Stimulated activated CD4-positive, alpha-beta T cell treated with anti-CD3 and anti-CD28 coated beads, Interleukin-12 subunit alpha, Interleukin-12 subunit beta, amount 100 ng/mL, for 4 hours (primary cell): ENCODE results near the gene C5AR1.
"Not testable (repeated sequence)": the region's sequence is repeated elsewhere in the genome, so short reads cannot be mapped to it uniquely, and the experiment has no call there.

Source experiments
- DNase-seq: peaks from one replicate; pipeline ENCODE4 v3.0.0-alpha.2; 2020

C5AR1 gene

DNA sequence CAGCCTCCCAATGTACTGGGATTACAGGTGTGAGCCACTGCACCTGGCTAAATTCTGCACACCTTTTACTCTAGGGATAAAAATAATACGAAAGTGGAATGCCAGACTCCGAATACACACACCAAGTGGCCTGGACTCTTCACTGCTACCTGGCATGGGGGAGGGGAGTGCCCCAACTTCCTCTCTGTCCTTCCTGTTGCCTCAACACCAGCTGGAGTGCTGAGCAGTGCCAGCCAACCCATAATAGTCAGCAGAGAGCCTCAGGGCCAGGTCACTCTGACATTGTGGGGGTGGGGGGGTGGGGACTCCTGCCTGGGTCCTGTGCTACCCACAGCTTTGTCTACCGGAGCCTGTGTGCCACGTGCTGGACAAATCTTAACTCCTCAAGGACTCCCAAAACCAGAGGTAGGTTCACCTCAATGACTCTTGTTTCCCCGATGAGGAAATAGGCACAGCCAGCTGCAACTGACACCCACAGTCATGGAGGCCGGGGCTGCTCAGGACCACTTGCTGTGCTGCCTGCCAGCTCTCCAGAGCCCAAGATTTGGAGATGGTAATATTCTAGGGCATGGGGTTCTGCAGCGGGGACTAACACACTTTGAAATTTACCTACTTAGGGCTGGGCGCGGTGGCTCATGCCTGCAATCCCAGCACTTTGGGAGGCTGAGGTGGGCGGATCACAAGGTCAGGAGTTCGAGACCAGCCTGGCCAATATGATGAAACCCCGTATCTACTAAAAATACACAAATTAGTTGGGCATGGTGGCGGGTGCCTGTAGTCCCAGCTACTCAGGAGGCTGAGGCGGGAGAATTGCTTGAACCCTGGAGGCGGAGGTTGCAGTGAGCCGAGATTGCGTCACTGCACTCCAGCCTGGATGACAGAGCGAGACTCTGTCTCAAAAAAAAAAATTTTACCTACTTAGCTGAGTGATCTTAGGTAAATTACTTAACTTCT lies 27.4 kb downstream of the C5AR1 start:
- not testable (repeated sequence) for DNase-seq

DNA sequence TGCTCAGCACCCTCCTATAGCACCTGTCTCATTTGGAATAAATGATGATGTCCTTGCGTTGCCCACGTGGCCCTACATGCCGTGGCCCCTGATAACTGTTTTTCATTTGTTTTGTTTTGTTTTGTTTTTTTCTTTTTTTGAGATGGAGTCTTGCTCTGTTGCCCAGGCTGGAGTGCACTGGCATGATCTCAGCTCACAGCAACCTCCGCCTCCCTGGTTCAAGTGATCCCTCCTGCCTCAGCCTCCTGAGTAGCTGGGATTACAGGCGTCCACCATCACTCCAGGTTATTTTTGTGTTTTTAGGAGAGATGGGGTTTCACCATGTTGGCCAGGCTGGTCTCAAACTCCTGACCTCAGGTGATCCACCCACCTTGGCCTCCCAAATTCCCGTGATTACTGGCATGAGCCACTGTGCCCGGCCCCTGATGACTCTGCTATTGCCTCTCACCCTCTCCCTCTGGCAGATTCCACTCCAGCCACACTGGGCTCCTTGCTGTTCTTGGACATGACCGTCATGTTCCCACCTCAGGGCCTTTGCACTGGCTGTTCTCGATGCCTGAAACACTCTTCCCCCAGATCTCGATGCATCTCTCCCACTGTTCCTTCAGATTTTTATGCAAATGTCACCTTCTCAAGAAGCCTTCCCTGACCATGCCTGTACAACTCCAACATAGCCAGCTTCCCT lies 29.7 kb downstream of the C5AR1 start:
- DNase-seq, result no peak

DNA sequence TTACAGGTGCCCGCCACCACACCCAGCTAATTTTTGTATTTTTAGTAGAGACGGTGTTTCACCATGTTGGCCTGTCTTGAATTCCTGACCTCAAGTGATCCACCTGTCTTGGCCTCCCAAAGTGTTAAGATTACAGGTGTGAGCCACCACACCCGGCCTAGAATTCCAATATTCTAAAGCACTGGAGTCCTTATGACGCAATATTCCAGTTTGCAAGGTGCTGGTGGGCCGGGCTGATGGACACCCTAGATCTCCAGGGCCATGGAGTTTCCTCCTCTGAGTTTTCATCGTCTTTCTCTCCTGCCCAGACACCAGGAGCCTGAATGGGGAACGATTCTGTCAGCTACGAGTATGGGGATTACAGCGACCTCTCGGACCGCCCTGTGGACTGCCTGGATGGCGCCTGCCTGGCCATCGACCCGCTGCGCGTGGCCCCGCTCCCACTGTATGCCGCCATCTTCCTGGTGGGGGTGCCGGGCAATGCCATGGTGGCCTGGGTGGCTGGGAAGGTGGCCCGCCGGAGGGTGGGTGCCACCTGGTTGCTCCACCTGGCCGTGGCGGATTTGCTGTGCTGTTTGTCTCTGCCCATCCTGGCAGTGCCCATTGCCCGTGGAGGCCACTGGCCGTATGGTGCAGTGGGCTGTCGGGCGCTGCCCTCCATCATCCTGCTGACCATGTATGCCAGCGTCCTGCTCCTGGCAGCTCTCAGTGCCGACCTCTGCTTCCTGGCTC lies 31.0 kb downstream of the C5AR1 start:
- DNase-seq, result no peak

DNA sequence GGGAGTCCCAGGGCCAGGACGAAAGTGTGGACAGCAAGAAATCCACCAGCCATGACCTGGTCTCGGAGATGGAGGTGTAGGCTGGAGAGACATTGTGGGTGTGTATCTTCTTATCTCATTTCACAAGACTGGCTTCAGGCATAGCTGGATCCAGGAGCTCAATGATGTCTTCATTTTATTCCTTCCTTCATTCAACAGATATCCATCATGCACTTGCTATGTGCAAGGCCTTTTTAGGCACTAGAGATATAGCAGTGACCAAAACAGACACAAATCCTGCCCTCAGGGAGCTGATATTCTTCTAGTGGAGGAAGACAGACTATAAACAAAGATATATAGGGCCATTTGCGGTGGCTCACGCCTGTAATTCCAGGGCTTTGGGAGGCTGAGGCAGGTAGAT lies 32.1 kb downstream of the C5AR1 start:
- no peak for DNase-seq

DNA sequence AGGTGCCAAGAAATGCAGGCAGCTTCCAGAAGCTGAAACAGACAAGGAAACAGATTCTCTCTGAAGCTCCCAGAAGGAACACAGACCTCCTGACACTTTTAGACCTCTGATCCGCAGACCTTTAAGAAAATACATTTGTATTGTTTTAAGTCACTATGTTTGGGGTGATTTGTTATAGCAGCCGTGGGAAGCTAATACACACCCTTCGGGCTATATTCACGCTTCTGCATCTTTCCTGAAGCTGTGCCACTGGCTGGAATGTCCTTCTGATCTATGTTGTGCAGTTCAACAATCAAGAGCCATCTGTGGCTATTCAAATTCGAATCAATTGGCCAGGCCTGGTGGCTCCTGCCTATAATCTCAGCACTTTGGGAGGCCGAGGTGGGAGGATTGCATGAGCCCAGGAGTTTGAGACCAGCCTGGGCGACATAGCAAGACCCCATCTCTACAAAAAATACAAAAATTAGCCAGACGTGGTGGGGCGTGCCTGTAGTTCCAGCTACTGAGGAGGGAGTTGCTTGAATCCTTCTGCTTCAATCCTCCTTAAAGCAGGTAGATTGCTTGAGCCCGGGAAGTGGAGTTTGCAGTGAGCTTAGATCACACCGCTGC lies 33.6 kb downstream of the C5AR1 start:
- no peak for DNase-seq

DNA sequence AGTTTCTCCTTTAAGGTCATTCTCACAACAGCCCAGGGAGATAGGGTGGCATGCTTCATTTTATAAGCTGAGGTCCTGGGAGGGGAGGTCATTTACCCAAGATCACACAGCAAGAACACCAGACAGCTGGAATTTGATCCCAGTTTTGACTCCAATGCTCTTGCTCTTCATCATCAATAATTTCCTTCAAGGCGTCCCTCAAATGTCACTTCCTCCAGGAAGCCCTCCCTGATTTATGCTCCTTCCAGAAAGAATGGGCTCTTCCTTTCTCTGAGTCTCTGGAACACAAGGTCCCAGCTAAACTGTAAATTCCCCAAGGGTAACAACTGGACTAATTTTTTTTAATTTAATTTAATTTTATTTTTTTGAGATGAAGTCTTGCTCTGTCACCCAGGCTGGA lies 34.8 kb downstream of the C5AR1 start:
- no peak for DNase-seq

DNA sequence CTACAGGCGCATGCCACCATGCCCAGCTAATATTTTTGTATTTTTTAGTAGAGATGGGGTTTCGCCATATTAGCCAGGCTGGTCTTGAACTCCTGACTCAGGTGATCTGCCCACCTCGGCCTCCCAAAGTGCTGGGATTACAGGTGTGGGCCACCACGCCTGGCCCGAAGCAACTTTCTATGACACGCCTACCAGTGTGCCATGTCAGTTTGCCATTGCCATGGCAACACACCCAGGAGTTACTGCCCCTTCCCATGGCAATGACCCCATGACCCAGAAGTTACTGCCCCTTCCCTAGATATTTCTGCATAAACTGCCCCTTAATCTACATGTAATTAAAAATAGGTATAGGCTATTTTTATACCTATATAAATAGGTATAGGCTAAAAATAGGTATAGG lies 36.4 kb downstream of the C5AR1 start:
- not testable (repeated sequence) for DNase-seq

DNA sequence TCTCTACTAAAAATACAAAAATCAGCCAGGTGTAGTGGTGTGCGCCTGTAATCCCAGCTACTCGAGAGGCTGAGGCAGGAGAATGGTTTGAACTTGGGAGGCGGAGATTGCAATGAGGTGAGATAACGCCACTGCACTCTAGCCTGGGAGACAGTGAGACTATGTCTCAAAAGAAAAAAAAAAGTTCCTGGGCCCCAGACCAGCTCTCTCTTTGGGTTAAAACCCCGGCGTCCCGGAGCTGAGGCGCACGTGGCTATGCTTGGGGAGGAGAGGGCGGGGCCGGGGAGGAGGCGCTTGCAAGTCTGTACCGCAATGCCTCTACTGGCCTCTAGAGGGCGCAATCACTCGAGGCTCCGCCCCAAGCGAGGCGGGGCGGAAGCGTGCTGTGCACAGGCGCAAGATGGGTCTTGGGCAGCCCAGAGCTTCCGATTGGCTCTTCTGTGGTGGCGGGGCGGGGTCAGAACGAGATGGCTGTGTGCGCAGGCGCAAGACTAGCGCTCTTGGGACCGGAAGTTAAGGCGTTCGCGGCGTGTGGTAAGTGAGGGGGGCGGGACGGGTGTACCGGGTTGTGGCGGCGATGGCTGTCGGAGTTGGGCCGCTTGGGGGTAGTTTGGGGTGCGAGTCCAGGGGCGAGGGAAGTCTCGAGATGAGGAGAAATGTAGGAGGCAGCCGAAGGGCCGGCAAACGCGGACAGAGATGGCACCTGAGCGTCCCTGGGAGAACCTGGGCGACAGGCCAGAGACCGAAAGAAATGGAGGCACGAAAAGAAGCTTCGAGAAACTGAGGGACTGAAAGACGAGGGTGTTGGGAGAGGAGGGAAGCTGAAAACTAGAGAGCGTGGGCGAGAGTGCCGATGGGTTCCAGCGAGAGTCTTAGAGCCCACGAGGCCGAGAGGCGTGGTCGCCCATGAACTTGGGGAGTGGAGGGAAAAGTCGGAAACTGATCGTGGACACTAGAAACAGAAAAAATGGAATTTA lies 39.4 kb downstream of the C5AR1 start, which contains the start of gene DHX34:
DHX34 (plus strand) TSS at position 497 of the 977 bp plus-strand sequence. CDS start 3,716 bp downstream, outside the sequence.
- peak; percentile 98 for DNase-seq

DNA sequence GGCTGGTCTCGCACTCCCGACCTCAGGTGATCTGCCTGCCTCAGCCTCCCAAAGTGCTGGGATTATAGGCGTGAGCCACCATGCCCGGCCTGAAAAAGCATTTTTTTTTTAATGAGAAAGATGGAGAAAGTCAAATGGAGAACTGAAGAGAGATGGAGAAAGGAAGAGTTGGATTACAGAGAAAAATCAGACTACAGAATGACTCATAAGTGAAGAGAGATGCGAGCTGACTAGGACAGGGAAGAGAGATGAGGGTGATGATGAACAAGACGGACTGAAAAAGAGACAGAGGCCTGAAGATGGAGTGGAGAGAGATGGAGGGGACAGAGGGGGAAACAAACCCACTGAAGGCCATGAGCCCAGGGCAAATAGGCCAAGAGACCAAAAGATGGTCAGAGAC lies 41.0 kb downstream of the C5AR1 start:
- DNase-seq, result no peak

DNA sequence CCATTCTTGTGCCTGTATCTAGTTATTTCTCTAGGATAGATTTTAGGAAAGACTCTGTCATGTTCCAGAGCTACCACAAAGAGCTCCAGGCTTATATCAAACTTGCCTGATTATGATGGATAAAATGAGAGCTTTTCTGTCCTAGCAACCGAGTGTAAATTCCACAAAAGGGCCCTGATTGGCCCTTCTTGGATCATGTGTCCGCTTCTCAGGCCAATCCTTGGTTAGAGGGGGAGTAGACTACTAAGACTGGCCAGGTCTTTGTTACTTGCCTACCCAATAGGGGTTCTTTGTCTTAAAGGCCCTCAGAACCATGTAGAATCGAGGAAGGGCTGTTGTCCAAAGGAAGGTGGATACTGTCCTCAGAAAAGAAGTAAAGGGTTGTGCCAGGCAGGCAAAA lies 41.9 kb downstream of the C5AR1 start:
- no peak for DNase-seq

DNA sequence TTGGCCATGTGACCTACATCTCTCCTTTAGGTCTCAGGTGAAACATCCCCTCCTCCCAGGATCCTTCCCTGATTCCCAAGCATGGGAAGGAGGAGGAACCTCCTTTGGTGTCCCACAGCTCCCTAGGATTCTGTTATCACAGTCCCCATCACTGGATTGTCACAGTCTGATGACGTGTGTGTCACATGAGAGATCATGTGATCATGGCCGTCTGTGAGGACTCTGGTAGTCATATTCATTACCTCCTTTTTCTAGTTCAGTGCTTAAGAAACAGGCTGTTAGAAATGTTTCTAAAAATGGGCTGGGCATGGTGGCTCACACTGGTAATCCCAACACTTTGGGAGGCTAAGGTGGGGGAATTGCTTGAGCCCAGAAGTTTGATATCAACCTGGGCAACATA lies 42.4 kb downstream of the C5AR1 start:
- no peak for DNase-seq

DNA sequence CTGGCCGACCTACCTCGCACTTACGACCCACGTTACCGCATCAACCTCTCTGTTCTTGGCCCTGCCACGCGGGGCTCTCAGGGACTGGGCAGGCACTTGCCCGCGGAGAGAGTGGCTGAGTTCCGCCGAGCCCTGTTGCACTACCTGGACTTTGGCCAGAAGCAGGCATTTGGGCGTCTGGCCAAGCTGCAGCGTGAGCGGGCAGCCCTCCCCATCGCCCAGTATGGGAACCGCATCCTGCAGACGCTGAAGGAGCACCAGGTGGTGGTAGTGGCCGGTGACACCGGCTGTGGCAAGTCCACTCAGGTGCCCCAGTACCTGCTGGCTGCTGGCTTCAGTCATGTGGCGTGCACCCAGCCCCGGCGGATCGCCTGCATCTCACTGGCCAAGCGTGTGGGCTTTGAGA lies 43.6 kb downstream of the C5AR1 start:
- DNase-seq, result no peak

DNA sequence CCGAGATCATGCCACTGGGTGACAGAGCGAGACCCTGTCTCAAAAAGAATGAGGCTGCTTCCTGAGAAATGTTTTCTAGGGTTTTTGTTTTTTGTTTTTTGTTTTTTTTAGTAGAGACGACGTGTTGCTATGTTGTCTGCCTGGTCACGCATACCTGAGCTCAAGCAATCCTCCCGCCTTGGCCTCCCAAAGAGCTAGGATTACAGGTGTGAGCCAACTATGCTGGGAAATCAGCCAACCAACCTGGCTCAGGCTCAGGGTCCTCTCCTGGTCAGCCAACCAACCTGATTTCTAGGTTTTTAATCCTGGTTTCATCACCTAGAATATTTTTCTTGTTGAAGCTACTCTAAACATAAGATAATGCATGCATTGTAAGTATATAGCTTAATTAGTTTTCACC lies 47.2 kb downstream of the C5AR1 start:
- DNase-seq, result no peak

DNA sequence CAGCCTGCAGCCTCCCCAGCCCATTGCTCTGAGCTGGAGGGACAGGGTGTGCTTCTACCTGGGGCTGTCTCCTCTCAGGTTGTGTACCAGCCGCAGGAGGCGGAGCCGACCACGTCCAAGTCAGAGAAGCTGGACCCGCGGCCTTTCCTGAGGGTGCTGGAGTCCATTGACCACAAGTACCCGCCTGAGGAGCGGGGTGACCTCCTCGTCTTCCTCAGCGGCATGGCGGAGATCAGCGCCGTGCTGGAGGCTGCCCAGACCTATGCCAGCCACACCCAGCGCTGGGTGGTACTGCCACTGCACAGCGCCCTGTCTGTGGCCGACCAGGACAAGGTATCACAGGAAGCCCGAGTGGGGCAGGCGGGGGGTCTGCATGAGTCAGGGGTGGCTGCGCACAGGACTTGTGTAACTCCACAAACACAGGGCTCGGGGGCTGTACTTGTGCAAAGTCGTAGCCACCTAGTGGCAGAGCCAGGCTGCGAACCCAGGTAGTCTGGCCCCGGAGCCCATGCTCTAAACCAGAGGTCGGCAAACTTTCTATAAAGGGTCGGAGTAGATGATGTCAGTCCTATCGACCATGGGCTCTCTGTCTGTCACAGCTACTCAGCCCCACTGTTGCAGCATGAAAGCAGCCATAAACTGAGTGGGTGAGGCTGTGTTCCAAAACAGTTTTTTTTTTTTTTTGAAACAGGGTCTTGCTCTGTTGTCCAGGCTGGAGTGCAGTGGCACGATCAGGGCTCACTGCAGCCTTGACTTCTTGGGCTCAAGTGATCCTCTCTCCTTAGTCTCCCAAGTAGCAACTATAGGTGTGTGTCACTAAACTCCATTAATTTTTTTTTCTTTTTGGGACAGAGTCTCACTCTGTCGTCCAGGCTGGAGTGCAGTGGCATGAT lies 48.4 kb downstream of the C5AR1 start:
- DNase-seq, result no peak

DNA sequence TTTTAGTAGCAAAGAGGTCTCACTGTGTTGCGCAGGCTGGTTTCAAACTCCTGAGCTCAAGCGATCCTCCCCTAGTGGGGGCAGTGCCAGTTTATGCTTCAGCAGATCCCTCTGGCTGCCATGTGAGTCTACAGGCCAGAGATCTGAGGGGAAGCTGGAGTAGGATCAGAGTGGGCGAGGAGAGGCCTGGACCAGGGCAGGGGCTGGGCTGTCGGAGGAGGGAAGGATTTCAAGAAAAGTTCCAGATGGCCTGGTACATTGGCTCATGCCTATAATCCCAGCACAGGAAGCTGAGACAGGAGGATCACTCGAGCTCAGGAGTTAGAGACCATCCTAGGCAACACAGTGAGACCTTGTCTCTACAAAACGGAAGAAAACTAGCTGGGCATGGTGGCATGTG lies 49.3 kb downstream of the C5AR1 start:
- DNase-seq, result no peak

DNA sequence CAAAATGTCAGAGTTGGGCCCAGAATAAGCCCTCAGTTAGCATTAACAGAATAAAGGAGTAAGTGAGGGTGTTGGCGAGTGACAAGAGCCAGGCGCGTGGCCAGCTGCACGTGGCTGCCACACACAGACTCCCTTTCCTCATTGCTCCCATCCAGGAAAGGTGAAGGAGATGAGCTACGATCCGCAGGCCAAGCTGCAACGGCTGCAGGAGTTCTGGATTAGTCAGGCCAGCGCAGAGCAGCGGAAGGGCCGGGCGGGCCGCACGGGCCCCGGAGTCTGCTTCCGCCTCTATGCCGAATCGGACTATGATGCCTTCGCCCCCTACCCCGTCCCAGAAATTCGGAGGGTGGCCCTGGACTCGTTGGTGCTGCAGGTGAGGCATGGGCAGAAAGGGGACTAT lies 52.7 kb downstream of the C5AR1 start:
- no peak for DNase-seq

DNA sequence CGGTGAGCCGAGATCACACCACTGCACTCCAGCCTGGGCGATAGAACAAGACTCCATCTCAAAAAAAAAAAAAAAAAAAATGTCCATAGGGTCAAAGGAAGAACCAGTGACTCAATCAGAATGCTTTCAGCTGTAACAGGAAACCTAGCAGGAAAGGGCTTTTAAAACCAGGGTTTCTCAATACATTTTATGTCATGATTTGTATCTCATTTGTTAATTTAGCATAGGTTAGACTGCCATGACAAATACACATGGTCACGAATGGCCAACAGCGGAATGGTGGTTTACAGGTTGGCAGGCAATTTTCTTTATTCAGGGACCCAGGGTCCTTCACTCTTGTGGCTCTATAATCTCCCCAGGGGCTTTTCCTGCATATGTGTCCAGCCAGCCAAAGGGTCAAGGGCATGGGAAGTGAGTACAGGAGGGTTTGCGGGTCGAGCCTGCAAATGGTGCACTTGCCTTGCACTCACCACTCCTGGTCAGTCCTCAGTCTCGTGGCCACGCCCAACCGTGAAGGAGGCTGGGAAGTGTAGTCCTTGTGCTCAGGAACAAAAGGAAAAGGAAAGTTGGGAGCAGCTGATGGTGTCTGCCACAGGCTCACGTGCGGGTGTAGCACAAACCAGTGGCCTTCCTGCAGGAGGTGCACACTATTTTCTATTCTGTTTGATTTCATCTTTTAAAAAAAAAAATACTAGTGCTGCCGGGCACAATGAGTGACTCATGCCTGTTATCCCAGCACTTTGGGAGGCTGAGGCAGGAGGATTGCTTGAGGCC lies 54.3 kb downstream of the C5AR1 start:
- no peak for DNase-seq

DNA sequence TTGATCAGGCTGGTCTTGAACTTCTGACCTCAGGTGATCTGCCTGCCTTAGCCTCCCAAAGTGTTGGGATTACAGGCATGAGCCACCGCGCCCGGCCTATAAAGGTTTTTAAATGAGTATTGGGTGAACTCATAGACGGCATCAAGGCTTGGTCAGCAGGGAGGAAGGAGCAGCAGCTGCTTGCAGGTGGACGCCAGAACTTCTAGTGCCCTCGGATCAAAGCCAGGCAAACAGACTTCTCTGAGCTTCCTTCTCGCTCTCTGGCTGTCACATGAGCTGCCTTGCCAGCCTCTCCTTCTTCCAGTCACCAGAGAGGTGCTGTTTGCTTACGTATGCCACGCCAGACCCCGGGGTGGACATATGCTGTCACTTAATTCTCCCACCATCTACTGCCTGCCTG lies 55.8 kb downstream of the C5AR1 start:
- not testable (repeated sequence) for DNase-seq

DNA sequence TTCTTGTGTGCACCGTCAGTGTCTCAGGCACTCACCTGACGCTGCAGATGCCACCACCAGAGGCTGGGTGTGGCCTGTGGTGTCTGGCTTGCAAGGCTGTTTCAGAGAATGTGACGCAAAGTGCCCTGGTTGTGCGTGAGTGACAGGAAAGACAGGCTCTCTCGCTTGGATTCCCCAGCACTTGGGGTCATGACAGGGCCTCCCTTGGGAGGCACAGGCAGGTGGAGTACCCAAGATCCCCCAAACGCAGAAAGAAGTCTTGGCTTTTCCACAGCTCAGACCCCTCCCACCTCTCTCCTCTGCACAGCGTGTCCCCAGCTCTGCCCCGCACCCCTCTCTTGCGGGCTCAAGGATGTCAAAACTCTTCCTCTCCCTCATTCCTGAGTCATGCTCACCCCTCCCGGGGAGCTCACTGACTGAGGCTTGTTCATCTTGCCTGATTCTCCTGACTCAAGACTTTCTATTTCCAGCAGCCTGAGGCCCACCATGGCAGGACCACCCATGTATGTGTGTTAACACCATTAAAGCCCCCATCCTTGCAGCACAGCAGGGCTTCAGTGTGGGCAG lies 60.5 kb downstream of the C5AR1 start:
- no peak for DNase-seq

DNA sequence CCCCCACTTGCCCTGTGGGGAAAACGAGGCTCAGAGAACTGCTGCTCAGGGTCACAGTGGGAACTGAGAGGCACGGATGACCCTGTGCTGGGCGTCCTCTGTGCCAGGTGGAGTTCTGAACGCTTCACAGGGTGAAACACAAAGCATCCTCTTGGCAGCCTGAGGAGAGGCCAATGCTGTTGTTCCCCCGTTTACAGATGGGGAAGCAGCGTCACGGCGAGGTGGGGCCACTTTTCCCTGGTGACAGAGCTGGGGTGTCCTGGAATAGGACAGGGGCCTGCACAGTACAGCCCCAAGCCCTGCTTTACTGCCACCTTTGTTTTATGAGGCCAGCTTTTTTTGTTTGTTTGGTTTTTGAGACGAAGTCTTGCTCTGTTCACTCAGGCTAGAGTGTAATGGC lies 61.6 kb downstream of the C5AR1 start:
- DNase-seq, result no peak
